Measurements from ENCODE around the gene SCO2.

SCO2 gene

DNA sequence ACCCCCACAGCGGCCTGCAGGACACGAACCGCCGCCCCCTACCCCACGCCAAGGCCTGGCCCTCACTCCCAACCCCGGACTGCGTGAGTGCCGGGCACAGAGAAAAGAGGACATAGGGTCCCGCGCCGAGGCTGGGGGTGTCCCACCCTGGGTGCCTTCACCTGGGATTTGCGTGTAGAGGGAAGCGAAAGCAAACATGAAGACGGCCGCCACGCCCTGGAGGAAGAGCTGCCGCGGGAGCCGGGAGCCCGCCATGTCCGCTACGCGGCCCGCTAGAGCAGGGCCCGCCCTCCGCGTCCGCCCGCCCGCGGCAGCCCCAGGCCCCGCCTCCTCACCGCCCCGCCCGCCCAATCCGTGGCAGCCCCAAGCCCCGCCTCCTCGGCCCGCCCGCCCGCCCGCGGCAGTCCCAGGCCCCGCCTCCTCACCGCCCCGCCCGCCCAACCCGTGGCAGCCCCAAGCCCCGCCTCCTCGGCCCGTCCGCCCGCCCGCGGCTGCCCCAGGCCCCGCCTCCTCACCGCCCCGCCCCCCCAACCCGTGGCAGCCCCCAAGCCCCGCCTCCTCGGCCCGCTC lies 17.9 kb downstream of the SCO2 start, which contains the start of gene LMF2 (continued):
- TF ChIP-seq ZSCAN23 (tag by site-specific recombination; IDR thresholded peaks at IDR 0.05) (no peak), TCF7L2 (IDR thresholded peaks at IDR 0.05; ENCODE audit: borderline replicate concordance, low read depth, low read length) (no peak), ZNF433 (tag by site-specific recombination; IDR thresholded peaks at IDR 0.05; ENCODE audit: low read depth) (no peak), SP7 (tag by site-specific recombination; IDR thresholded peaks at IDR 0.05) (peak; percentile 53; the same call in 1 of the 2 replicates), ZNF707 (tag by site-specific recombination; IDR thresholded peaks at IDR 0.05) (no peak), OVOL3 (tag by site-specific recombination; IDR thresholded peaks at IDR 0.05) (peak; percentile 56; the same call in 1 of the 2 replicates), PRDM1 (tag by site-specific recombination; IDR thresholded peaks at IDR 0.05) (no peak), ZNF114 (tag by site-specific recombination; IDR thresholded peaks at IDR 0.05) (no peak), ZBTB8A (tag by site-specific recombination; IDR thresholded peaks at IDR 0.05) (peak; percentile 64), ZNF121 (tag by site-specific recombination; IDR thresholded peaks at IDR 0.05) (no peak), KLF9 (tag by site-specific recombination; IDR thresholded peaks at IDR 0.05; ENCODE audit: low read depth) (peak; percentile 63; the same call in 1 of the 2 replicates), SP2 (tag by site-specific recombination; IDR thresholded peaks at IDR 0.05) (peak; percentile 38), ZNF2 (tag by site-specific recombination; IDR thresholded peaks at IDR 0.05) (0 out of 2 replicates have a peak, but pooled peaks have one; percentile 17), ZBTB17 (tag by site-specific recombination; IDR thresholded peaks at IDR 0.05) (no peak), ZNF529 (tag by site-specific recombination; IDR thresholded peaks at IDR 0.05; ENCODE audit: insufficient replicate concordance) (no peak), ZFHX2 (tag by site-specific recombination; conservative IDR thresholded peaks at IDR 0.05) (peak; percentile 31; the same call in 1 of the 2 replicates), YY2 (tag by site-specific recombination; IDR thresholded peaks at IDR 0.05) (0 out of 2 replicates have a peak, but pooled peaks have one; percentile 50), KLF8 (tag by site-specific recombination; IDR thresholded peaks at IDR 0.05) (peak; percentile 77; the same call in 1 of the 2 replicates), ZNF768 (tag by site-specific recombination; IDR thresholded peaks at IDR 0.05) (no peak), ZNF138 (tag by site-specific recombination; IDR thresholded peaks at IDR 0.05; ENCODE audit: borderline replicate concordance) (no peak)
- TF ChIP-seq, protein P1, sequence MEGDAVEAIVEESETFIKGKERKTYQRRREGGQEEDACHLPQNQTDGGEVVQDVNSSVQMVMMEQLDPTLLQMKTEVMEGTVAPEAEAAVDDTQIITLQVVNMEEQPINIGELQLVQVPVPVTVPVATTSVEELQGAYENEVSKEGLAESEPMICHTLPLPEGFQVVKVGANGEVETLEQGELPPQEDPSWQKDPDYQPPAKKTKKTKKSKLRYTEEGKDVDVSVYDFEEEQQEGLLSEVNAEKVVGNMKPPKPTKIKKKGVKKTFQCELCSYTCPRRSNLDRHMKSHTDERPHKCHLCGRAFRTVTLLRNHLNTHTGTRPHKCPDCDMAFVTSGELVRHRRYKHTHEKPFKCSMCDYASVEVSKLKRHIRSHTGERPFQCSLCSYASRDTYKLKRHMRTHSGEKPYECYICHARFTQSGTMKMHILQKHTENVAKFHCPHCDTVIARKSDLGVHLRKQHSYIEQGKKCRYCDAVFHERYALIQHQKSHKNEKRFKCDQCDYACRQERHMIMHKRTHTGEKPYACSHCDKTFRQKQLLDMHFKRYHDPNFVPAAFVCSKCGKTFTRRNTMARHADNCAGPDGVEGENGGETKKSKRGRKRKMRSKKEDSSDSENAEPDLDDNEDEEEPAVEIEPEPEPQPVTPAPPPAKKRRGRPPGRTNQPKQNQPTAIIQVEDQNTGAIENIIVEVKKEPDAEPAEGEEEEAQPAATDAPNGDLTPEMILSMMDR (tag by site-specific recombination; IDR thresholded peaks at IDR 0.05) = peak; percentile 36; the same call in 1 of the 2 replicates
- TF ChIP-seq, protein P2, sequence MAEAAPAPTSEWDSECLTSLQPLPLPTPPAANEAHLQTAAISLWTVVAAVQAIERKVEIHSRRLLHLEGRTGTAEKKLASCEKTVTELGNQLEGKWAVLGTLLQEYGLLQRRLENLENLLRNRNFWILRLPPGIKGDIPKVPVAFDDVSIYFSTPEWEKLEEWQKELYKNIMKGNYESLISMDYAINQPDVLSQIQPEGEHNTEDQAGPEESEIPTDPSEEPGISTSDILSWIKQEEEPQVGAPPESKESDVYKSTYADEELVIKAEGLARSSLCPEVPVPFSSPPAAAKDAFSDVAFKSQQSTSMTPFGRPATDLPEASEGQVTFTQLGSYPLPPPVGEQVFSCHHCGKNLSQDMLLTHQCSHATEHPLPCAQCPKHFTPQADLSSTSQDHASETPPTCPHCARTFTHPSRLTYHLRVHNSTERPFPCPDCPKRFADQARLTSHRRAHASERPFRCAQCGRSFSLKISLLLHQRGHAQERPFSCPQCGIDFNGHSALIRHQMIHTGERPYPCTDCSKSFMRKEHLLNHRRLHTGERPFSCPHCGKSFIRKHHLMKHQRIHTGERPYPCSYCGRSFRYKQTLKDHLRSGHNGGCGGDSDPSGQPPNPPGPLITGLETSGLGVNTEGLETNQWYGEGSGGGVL (tag by site-specific recombination; IDR thresholded peaks at IDR 0.05) = peak; percentile 27
- TF ChIP-seq, protein P3, sequence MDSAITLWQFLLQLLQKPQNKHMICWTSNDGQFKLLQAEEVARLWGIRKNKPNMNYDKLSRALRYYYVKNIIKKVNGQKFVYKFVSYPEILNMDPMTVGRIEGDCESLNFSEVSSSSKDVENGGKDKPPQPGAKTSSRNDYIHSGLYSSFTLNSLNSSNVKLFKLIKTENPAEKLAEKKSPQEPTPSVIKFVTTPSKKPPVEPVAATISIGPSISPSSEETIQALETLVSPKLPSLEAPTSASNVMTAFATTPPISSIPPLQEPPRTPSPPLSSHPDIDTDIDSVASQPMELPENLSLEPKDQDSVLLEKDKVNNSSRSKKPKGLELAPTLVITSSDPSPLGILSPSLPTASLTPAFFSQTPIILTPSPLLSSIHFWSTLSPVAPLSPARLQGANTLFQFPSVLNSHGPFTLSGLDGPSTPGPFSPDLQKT (IDR thresholded peaks at IDR 0.05; ENCODE audit: borderline replicate concordance, low read depth, low read length) = no peak
- TF ChIP-seq, protein P4, sequence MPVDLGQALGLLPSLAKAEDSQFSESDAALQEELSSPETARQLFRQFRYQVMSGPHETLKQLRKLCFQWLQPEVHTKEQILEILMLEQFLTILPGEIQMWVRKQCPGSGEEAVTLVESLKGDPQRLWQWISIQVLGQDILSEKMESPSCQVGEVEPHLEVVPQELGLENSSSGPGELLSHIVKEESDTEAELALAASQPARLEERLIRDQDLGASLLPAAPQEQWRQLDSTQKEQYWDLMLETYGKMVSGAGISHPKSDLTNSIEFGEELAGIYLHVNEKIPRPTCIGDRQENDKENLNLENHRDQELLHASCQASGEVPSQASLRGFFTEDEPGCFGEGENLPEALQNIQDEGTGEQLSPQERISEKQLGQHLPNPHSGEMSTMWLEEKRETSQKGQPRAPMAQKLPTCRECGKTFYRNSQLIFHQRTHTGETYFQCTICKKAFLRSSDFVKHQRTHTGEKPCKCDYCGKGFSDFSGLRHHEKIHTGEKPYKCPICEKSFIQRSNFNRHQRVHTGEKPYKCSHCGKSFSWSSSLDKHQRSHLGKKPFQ (tag by site-specific recombination; IDR thresholded peaks at IDR 0.05) = no peak
- TF ChIP-seq, protein P5, sequence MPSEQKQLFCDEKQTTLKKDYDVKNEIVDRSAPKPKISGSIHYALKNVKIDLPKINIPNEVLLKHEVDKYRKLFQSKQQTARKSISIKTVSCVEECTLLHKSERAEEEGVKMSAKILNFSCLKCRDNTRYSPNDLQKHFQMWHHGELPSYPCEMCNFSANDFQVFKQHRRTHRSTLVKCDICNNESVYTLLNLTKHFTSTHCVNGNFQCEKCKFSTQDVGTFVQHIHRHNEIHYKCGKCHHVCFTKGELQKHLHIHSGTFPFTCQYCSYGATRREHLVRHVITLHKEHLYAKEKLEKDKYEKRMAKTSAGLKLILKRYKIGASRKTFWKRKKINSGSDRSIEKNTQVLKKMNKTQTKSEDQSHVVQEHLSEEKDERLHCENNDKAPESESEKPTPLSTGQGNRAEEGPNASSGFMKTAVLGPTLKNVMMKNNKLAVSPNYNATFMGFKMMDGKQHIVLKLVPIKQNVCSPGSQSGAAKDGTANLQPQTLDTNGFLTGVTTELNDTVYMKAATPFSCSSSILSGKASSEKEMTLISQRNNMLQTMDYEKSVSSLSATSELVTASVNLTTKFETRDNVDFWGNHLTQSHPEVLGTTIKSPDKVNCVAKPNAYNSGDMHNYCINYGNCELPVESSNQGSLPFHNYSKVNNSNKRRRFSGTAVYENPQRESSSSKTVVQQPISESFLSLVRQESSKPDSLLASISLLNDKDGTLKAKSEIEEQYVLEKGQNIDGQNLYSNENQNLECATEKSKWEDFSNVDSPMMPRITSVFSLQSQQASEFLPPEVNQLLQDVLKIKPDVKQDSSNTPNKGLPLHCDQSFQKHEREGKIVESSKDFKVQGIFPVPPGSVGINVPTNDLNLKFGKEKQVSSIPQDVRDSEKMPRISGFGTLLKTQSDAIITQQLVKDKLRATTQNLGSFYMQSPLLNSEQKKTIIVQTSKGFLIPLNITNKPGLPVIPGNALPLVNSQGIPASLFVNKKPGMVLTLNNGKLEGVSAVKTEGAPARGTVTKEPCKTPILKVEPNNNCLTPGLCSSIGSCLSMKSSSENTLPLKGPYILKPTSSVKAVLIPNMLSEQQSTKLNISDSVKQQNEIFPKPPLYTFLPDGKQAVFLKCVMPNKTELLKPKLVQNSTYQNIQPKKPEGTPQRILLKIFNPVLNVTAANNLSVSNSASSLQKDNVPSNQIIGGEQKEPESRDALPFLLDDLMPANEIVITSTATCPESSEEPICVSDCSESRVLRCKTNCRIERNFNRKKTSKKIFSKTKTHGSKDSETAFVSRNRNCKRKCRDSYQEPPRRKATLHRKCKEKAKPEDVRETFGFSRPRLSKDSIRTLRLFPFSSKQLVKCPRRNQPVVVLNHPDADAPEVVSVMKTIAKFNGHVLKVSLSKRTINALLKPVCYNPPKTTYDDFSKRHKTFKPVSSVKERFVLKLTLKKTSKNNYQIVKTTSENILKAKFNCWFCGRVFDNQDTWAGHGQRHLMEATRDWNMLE (tag by site-specific recombination; conservative IDR thresholded peaks at IDR 0.05; ENCODE audit: low read depth) = no peak
